IPS DF 6.9 (cell line): ENCODE data around the gene OR8J1.
"Not testable (repeated sequence)": the region's sequence is repeated elsewhere in the genome, so short reads cannot be mapped to it uniquely, and the experiment has no call there.

Experiments
- DNase-seq: peaks from one replicate; pipeline ENCODE4 v3.0.0-alpha.2; 2013; ENCODE audit warnings: low read depth, low spot score
- H3K27ac ChIP-seq: one replicate; pipeline ENCODE4 v1.5.1; 2013; ENCODE audit warnings: low read length, control low read depth
- H3K27me3 ChIP-seq: 2 replicates; pipeline ENCODE4 v1.6.1; 2013; ENCODE audit warnings: mild to moderate bottlenecking, low read length; ENCODE audit not compliant: control insufficient read depth, insufficient read depth
- H3K36me3 ChIP-seq: 2 replicates; pipeline ENCODE4 v1.6.1; 2013; ENCODE audit warnings: low read length; ENCODE audit not compliant: control insufficient read depth, insufficient read depth
- H3K4me1 ChIP-seq: 2 replicates; pipeline ENCODE4 v1.6.1; 2013; ENCODE audit warnings: low read length; ENCODE audit not compliant: control insufficient read depth, insufficient read depth
- H3K4me3 ChIP-seq: 2 replicates; pipeline ENCODE4 v1.5.1; 2013; ENCODE audit warnings: mild to moderate bottlenecking, low read length
- H3K9me3 ChIP-seq: 2 replicates; pipeline ENCODE4 v1.6.1; 2013; ENCODE audit warnings: low read length, inconsistent platforms; ENCODE audit not compliant: control insufficient read depth, insufficient read depth
- WGBS: extraction: QIAGEN DNeasy Blood & Tissue Kit; methylation state at CpG from one replicate; pipeline ENCODE4 v1.1.7; 2013; ENCODE audit warnings: mixed read lengths, missing lambda C conversion rate; ENCODE audit not compliant: insufficient read length, insufficient coverage; 5-methylcytosine and 5-hydroxymethylcytosine counted together

The OR8J1 gene

DNA sequence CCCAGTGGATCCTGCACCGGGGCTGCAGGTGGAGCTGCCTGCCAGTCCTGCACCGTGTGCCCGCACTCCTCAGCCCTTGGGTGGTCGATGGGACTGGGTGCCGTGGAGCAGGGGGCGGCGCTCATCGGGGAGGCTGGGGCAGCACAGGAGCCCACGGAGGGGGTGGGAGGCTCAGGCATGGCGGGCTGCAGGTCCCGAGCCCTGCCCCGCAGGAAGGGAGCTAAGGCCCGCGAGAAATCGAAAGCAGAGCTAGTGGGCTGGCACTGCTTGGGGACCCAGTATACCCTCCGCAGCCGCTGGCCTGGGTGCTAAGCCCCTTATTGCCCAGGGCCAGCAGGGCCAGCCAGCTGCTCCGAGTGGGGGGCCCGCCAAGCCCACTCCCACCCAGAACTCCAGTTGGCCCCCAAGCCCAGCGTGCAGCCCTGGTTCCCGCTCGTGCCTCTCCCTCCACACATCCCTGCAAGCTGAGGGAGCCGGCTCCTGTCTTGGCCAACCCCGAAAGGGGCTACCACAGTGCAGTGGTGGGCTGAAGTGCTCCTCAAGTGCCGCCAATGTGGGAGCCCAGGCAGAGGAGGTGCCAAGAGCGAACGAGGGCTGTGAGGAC lies 47.9 kb downstream of the OR8J1 start:
- H3K36me3 ChIP-seq, H3K4me3 ChIP-seq, H3K27ac ChIP-seq, DNase-seq, H3K27me3 ChIP-seq, H3K9me3 ChIP-seq, H3K4me1 ChIP-seq: not testable (repeated sequence)
- no CpG with 5 or more reads among the region's 27 CpGs for WGBS

- Histone ChIP-seq H3K4me3 (no peak overlapping the region), H3K27ac (no peak overlapping the region), H3K36me3 (no peaks in the 10 kb centered on the region), H3K9me3 (no peaks in the 10 kb centered on the region), H3K4me1 (no peaks in the 10 kb centered on the region), H3K27me3 (no peaks in the 10 kb centered on the region)
- no peak for DNase-seq
- no CpG with 5 or more reads among the region's 2 CpGs for WGBS
Measured at GRCh38 chr11:56404393-56404792, 50.3 kb downstream of the OR8J1 start.

DNA sequence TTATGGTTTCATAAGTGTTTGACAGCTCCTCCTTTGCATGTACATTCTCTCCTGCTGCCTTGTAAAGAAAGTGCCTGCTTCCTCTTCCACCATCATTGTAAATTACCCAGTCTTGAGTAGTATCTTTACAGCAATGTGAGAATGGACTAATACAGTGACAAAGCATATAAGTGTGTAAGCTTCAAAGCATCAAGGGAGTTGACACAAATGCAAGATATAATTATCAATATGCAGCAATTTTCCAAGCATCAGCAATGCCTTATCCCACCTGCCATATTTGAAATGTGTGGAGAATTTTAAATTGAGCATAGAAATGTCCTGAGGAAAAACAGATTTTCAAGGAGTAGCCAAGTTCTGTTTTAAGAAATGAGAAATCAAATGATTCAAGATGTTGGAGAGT lies 56.7 kb downstream of the OR8J1 start:
- DNase-seq, result no peak
- Histone ChIP-seq H3K4me3 (no peak overlapping the region), H3K9me3 (no peaks in the 10 kb centered on the region), H3K4me1 (no peaks in the 10 kb centered on the region), H3K27ac (no peak overlapping the region), H3K36me3 (no peaks in the 10 kb centered on the region), H3K27me3 (no peaks in the 10 kb centered on the region)
